8988T (cell line): ENCODE data around the gene QPRT.
"Not testable (repeated sequence)": the region's sequence is repeated elsewhere in the genome, so short reads cannot be mapped to it uniquely, and the experiment has no call there.

Experiments
- DNase-seq: peaks from one replicate; pipeline ENCODE4 v3.0.0; 2011

QPRT gene

GRCh38 chr16:29663016-29663806 is 15.8 kb upstream of the QPRT start, which contains the start of gene SPN:
Gene SPN, plus strand, starts transcription at chr16:29663247. Its CDS starts 482 bp downstream, at chr16:29663729.
- no peak for DNase-seq

GRCh38 chr16:29663807-29664090 is 15.2 kb upstream of the QPRT start:
- no peak for DNase-seq

GRCh38 chr16:29664091-29664921 is 14.7 kb upstream of the QPRT start:
- no peak for DNase-seq

GRCh38 chr16:29665294-29666077 is 13.5 kb upstream of the QPRT start:
- no peak for DNase-seq

- DNase-seq, result not testable (repeated sequence)
Measured at GRCh38 chr16:29667322-29667610, 11.7 kb upstream of the QPRT start.

- no peak for DNase-seq
Measured at GRCh38 chr16:29667755-29668154, 11.2 kb upstream of the QPRT start.

- DNase-seq, result no peak
Measured at GRCh38 chr16:29668267-29668666, 10.7 kb upstream of the QPRT start.

GRCh38 chr16:29673501-29673900 is 5.5 kb upstream of the QPRT start:
- DNase-seq, result no peak

- no peak for DNase-seq
Measured at GRCh38 chr16:29674188-29674587, 4.8 kb upstream of the QPRT start.

- no peak for DNase-seq
Measured at GRCh38 chr16:29675811-29676643, 3.0 kb upstream of the QPRT start.

GRCh38 chr16:29676989-29677785 is 1.8 kb upstream of the QPRT start:
- no peak for DNase-seq

GRCh38 chr16:29680180-29680598 is 1.2 kb downstream of the QPRT start:
- DNase-seq, result no peak

GRCh38 chr16:29683543-29684090 is 4.6 kb downstream of the QPRT start:
- DNase-seq, result no peak

GRCh38 chr16:29684679-29685078 is 5.7 kb downstream of the QPRT start:
- no peak for DNase-seq

- DNase-seq, result no peak
Measured at GRCh38 chr16:29686740-29687332, 7.9 kb downstream of the QPRT start.

- no peak for DNase-seq
Measured at GRCh38 chr16:29687755-29688154, 8.8 kb downstream of the QPRT start.

- no peak for DNase-seq
Measured at GRCh38 chr16:29688172-29688571, 9.2 kb downstream of the QPRT start.

GRCh38 chr16:29689490-29690351 is 10.7 kb downstream of the QPRT start:
- not testable (repeated sequence) for DNase-seq

- not testable (repeated sequence) for DNase-seq
Measured at GRCh38 chr16:29692606-29693005, 13.6 kb downstream of the QPRT start.
